Prostate gland (tissue), 2 donors: ENCODE data around the gene ACTR1A.

ENCODE experiments used
- POLR2A ChIP-seq: fragments of 450-650 bp; IDR thresholded peaks from one replicate; pipeline ENCODE4 v1.6.1; 2016; ENCODE audit warnings: antibody characterized with exemption, mild to moderate bottlenecking
- TF ChIP-seq, protein P1 (sequence below), 4 experiments: fragments of 200-600 bp in 2 of 4; fragments of 450-650 bp in 2 of 4; sonication (generic) in 2 of 4; IDR thresholded peaks; 1 replicate in 3 of 4; 2 replicates in 1 of 4; pipeline ENCODE4 v1.5.1; 2016 to 2019; ENCODE audit warnings: antibody characterized with exemption in 4 of 4, mild to moderate bottlenecking in 2 of 4, moderate library complexity in 2 of 4

DNA sequence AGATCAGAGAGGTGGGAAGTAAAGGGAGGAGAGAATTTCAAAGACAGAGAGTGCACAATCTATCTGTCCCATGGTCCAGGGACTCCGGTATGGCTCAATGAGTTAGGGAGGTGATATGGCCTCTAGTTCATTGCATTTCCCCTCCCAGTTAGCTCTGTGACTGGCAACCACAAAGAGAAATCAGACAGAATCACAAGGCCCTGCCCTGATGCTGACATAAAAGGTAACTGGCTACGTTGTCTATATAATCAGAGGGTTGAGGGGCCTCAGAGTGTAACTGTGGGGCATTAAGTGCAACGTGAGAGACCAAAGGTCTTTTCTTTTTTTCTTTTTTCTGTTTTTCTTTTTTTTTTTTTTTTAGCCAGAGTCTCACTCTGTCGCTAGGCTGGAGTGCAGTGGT lies 43.9 kb downstream of the ACTR1A start:
- TF ChIP-seq, protein P1, sequence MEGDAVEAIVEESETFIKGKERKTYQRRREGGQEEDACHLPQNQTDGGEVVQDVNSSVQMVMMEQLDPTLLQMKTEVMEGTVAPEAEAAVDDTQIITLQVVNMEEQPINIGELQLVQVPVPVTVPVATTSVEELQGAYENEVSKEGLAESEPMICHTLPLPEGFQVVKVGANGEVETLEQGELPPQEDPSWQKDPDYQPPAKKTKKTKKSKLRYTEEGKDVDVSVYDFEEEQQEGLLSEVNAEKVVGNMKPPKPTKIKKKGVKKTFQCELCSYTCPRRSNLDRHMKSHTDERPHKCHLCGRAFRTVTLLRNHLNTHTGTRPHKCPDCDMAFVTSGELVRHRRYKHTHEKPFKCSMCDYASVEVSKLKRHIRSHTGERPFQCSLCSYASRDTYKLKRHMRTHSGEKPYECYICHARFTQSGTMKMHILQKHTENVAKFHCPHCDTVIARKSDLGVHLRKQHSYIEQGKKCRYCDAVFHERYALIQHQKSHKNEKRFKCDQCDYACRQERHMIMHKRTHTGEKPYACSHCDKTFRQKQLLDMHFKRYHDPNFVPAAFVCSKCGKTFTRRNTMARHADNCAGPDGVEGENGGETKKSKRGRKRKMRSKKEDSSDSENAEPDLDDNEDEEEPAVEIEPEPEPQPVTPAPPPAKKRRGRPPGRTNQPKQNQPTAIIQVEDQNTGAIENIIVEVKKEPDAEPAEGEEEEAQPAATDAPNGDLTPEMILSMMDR (IDR thresholded peaks at IDR 0.05): no peak
- TF ChIP-seq POLR2A: no peak
